OCI-LY7 (cell line): Measurements from ENCODE around the gene CDC25A.

Experiments
- EZH2phosphoT487 ChIP-seq: fragments of 200-600 bp; sonication (generic); IDR thresholded peaks from 2 replicates; pipeline ENCODE4 v1.6.1; 2018; ENCODE audit warnings: low read depth, borderline replicate concordance, mild to moderate bottlenecking, mixed run types, antibody characterized with exemption, low read length, moderate library complexity, mixed read lengths
- TF ChIP-seq, protein P1 (sequence below): fragments of 200-600 bp; sonication (generic); conservative IDR thresholded peaks from 2 replicates; pipeline ENCODE4 v1.5.1; 2014; ENCODE audit warnings: mild to moderate bottlenecking, antibody characterized with exemption, low read length, moderate library complexity, mixed read lengths

DNA sequence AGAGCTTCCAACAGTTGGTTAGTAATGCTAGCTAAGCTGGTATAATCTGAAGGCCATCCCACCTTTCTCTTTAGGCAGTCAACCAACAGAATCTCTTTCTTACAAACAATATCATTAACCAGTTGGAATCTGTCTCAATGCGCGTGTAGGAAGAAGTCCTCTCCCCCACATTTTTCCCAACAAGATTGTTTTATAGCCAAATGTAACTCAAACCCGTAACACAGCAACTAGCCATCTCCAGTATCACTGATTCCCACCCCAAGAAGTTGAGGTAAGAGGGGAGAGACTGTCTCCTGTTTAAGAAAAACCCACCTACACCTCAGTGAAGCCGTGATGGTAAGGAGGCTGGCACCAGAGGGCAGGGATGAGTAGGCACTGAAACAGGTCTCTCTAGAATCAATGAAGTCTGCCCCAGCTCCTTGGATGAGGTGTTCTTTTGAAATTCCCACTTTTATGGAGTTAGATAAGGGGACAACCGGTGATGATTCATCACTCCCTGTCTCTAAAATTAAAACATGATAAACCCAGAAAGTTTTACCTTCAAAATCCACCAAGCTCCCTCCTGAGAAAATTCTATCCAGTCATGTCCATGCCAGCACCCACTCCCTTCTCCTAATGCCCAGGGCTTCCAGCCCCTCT is 30.9 kb downstream of the CDC25A start:
- TF ChIP-seq, protein P1, sequence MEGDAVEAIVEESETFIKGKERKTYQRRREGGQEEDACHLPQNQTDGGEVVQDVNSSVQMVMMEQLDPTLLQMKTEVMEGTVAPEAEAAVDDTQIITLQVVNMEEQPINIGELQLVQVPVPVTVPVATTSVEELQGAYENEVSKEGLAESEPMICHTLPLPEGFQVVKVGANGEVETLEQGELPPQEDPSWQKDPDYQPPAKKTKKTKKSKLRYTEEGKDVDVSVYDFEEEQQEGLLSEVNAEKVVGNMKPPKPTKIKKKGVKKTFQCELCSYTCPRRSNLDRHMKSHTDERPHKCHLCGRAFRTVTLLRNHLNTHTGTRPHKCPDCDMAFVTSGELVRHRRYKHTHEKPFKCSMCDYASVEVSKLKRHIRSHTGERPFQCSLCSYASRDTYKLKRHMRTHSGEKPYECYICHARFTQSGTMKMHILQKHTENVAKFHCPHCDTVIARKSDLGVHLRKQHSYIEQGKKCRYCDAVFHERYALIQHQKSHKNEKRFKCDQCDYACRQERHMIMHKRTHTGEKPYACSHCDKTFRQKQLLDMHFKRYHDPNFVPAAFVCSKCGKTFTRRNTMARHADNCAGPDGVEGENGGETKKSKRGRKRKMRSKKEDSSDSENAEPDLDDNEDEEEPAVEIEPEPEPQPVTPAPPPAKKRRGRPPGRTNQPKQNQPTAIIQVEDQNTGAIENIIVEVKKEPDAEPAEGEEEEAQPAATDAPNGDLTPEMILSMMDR = no peak
- no peak for TF ChIP-seq EZH2phosphoT487
